NCI-H345 (cell line): Measurements from ENCODE around the gene MICALL2.

Experiments
- DNase-seq: peaks from one replicate; lab custom pipeline; 2025; lab: John Stamatoyannopoulos, UW

Gene MICALL2

GRCh38 chr7:1468203-1468602, 8.9 kb upstream of the MICALL2 start:
- no peak for DNase-seq

- DNase-seq, result peak; percentile 19
Measured at GRCh38 chr7:1466524-1467271, 7.4 kb upstream of the MICALL2 start.

GRCh38 chr7:1464694-1465093, 5.4 kb upstream of the MICALL2 start:
- DNase-seq, result no peak

- DNase-seq, result no peak
Measured at GRCh38 chr7:1463676-1464223, 4.5 kb upstream of the MICALL2 start.

GRCh38 chr7:1461646-1462375, 2.5 kb upstream of the MICALL2 start:
- no peak for DNase-seq

GRCh38 chr7:1460821-1461645, 1.8 kb upstream of the MICALL2 start:
- no peak for DNase-seq

GRCh38 chr7:1459920-1460820, 900 bp upstream of the MICALL2 start:
- no peak for DNase-seq

GRCh38 chr7:1459512-1459892, 232 bp upstream of the MICALL2 start:
- DNase-seq, result peak; percentile 99

GRCh38 chr7:1457949-1458682, 1.2 kb downstream of the MICALL2 start:
- DNase-seq, result no peak

GRCh38 chr7:1457059-1457948, 2.0 kb downstream of the MICALL2 start:
- DNase-seq, result no peak

- no peak for DNase-seq
Measured at GRCh38 chr7:1455955-1456354, 3.3 kb downstream of the MICALL2 start.

- no peak for DNase-seq
Measured at GRCh38 chr7:1455241-1455939, 3.9 kb downstream of the MICALL2 start.

- no peak for DNase-seq
Measured at GRCh38 chr7:1454542-1454941, 4.7 kb downstream of the MICALL2 start.

GRCh38 chr7:1452205-1452604, 7.1 kb downstream of the MICALL2 start:
- no peak for DNase-seq

- DNase-seq, result no peak
Measured at GRCh38 chr7:1450987-1451386, 8.3 kb downstream of the MICALL2 start.

- no peak for DNase-seq
Measured at GRCh38 chr7:1450431-1450830, 8.8 kb downstream of the MICALL2 start.

GRCh38 chr7:1449951-1450350, 9.3 kb downstream of the MICALL2 start:
- no peak for DNase-seq

GRCh38 chr7:1449501-1449900, 9.8 kb downstream of the MICALL2 start:
- no peak for DNase-seq

GRCh38 chr7:1448958-1449357, 10.3 kb downstream of the MICALL2 start:
- DNase-seq, result no peak
